A673 (cell line): ENCODE results near the gene PXN. TPM values are rescaled to one million over a fixed set of nuclear protein-coding genes. Genes with fewer than 3 reads are reported as not detected.

Experiments
- BruUV-seq: library from RNA; stranded (reverse); fragments of 400-500 nt; replicated peaks from 2 replicates; lab custom pipeline; 2021; lab: Mats Ljungman, UMichigan
- CTCF ChIA-PET: fragments of 300-600 bp; sonication (Branson Sonifier 250); formaldehyde crosslinking; loops from one replicate; lab custom pipeline; 2022; ENCODE audit warnings: antibody characterized with exemption; lab: Charles Lee
- POLR2A ChIA-PET: fragments of 300-600 bp; sonication (Branson Sonifier 250); formaldehyde crosslinking; loops from one replicate; lab custom pipeline; 2022; ENCODE audit warnings: antibody characterized with exemption; ENCODE audit not compliant: low non-redundant PET; lab: Charles Lee
- DNase-seq: peaks from one replicate; pipeline ENCODE4 v3.0.0-alpha.2; 2015; ENCODE audit warnings: low spot score
- H3K27ac ChIP-seq: fragments of 200-600 bp; sonication (generic); 2 replicates; pipeline ENCODE4 v1.5.1; 2016; ENCODE audit warnings: mixed run types, low read depth, mild to moderate bottlenecking, mixed read lengths, antibody characterized with exemption, low read length; ENCODE audit not compliant: poor library complexity, severe bottlenecking
- H3K27me3 ChIP-seq: fragments of 200-600 bp; sonication (generic); replicated peaks from 2 replicates; pipeline ENCODE4 v1.6.1; 2017; ENCODE audit warnings: mixed run types, low read depth, mild to moderate bottlenecking, mixed read lengths, antibody characterized with exemption, low read length; ENCODE audit not compliant: insufficient read depth, poor library complexity
- H3K36me3 ChIP-seq: fragments of 200-600 bp; sonication (generic); 2 replicates; pipeline ENCODE4 v1.6.1; 2016; ENCODE audit warnings: mixed run types, mild to moderate bottlenecking, mixed read lengths, antibody characterized with exemption, low read length; ENCODE audit not compliant: insufficient read depth, poor library complexity, severe bottlenecking
- H3K4me1 ChIP-seq: fragments of 200-600 bp; sonication (generic); 2 replicates; pipeline ENCODE4 v1.6.1; 2017; ENCODE audit warnings: mixed run types, mild to moderate bottlenecking, mixed read lengths, antibody characterized with exemption, low read length; ENCODE audit not compliant: insufficient read depth, poor library complexity, severe bottlenecking
- H3K4me3 ChIP-seq: fragments of 200-600 bp; sonication (generic); 2 replicates; pipeline ENCODE4 v1.5.1; 2016; ENCODE audit warnings: low read depth, mixed run types, mild to moderate bottlenecking, mixed read lengths, low read length; ENCODE audit not compliant: poor library complexity, severe bottlenecking
- H3K9me3 ChIP-seq: fragments of 200-600 bp; sonication (generic); 2 replicates; pipeline ENCODE4 v1.6.1; 2016; ENCODE audit warnings: mixed run types, low read depth, mild to moderate bottlenecking, mixed read lengths, antibody characterized with exemption, low read length; ENCODE audit not compliant: poor library complexity, severe bottlenecking
- EZH2 ChIP-seq: fragments of 200-600 bp; sonication (generic); IDR thresholded peaks from 2 replicates; pipeline ENCODE4 v1.6.1; 2017; ENCODE audit warnings: borderline replicate concordance, low read depth, mild to moderate bottlenecking, mixed read lengths, antibody characterized with exemption, low read length; ENCODE audit not compliant: poor library complexity, severe bottlenecking
- intact Hi-C: fragments of 100-400 bp; cut with micrococcal nuclease; formaldehyde crosslinking; loops from one replicate; pipeline ENCODE4 v1.10.0; 2022; ENCODE audit not compliant: unreplicated experiment
- total RNA-seq: library from RNA; stranded (reverse); gene quantifications from 2 replicates; pipeline ENCODE4 v1.2.3, GENCODE V29; 2021
- TF ChIP-seq, protein P1 (sequence below): fragments of 300-800, 200-600 bp; sonication (generic); conservative IDR thresholded peaks from 2 replicates; pipeline ENCODE4 v1.5.1; 2017; ENCODE audit warnings: low read depth, mild to moderate bottlenecking, antibody characterized with exemption, low read length, moderate library complexity, mixed read lengths

PXN gene
- total RNA-seq, 1 experiment from 2014 or later = 127 TPM

DNA sequence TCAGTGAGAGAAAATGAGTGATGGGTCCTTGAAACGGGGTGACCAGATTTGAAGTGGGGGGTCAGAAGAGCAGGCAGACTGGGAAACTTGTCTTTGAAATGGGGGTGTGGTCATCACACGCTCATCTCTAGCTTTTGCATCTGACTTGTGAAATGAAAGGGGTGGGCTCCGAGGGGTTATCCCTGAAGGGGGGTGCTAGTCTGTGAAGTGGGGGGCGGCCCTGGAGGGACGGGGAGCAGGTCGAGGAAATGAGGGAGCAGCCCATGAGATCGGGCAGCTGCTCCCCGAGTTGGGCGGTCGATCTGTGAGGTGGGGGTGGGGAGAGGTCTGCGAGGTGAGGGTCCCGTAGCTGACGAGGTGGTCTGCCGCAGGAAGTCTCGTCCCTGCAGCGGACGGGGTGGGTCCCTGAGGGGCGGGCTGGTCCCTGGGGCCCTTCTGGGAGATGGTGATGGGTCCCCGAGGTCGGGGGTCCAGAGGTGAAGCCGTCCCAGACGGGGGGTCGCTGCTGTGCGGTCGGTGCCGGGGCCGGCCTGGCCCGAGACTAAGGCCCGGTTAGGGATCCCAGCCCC lies 542 bp downstream of the PXN start:
- ChIA-PET POLR2A (interaction anchor here (0.9 kb wide), 1 partner anchor 26 kb away, joined by 4 read pairs; the partner anchor contains the start of gene RNU4-2), CTCF (interaction anchor here (0.6 to 8.5 kb wide), 11 partner anchors 8 to 148 kb away, joined by 3 to 141 read pairs (median 5); partner anchors contain the start of genes RAB35 and RNU4-2)
- Histone ChIP-seq H3K27ac (peak overlapping the region; percentile 71), H3K36me3 (no peaks in the 10 kb centered on the region), H3K4me3 (peak overlapping the region; percentile 80), H3K4me1 (peaks cover 28% of the 10 kb centered on the region), H3K9me3 (no peaks in the 10 kb centered on the region), H3K27me3 (no peaks in the 10 kb centered on the region)
- DNase-seq = no peak
- no TSS peak for BruUV-seq
- intact Hi-C loops = loop anchor here (10.0 kb wide), 1 partner anchor 150 kb away; the partner anchor contains the start of gene RAB35
- no peak for TF ChIP-seq EZH2
- TF ChIP-seq, protein P1, sequence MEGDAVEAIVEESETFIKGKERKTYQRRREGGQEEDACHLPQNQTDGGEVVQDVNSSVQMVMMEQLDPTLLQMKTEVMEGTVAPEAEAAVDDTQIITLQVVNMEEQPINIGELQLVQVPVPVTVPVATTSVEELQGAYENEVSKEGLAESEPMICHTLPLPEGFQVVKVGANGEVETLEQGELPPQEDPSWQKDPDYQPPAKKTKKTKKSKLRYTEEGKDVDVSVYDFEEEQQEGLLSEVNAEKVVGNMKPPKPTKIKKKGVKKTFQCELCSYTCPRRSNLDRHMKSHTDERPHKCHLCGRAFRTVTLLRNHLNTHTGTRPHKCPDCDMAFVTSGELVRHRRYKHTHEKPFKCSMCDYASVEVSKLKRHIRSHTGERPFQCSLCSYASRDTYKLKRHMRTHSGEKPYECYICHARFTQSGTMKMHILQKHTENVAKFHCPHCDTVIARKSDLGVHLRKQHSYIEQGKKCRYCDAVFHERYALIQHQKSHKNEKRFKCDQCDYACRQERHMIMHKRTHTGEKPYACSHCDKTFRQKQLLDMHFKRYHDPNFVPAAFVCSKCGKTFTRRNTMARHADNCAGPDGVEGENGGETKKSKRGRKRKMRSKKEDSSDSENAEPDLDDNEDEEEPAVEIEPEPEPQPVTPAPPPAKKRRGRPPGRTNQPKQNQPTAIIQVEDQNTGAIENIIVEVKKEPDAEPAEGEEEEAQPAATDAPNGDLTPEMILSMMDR = no peak

GRCh38 chr12:120264086-120264903 lies 1.2 kb downstream of the PXN start:
- Histone ChIP-seq H3K27ac (no peak overlapping the region), H3K9me3 (no peaks in the 10 kb centered on the region), H3K27me3 (no peaks in the 10 kb centered on the region), H3K4me1 (peaks cover 28% of the 10 kb centered on the region), H3K4me3 (peak overlapping the region; percentile 80), H3K36me3 (no peaks in the 10 kb centered on the region)
- intact Hi-C loops = loop anchor here (10.0 kb wide), 1 partner anchor 149 kb away; the partner anchor contains the start of gene RAB35
- CTCF ChIA-PET = interaction anchor here (0.6 to 8.5 kb wide), 4 partner anchors 29 to 63 kb away, joined by 3 to 141 read pairs (median 4); no protein-coding TSS in a partner anchor
- BruUV-seq = no TSS peak
- TF ChIP-seq, protein P1 = no peak
- DNase-seq = no peak
- POLR2A ChIA-PET = no interaction called here

- intact Hi-C loops = loop anchor here (10.0 kb wide), 1 partner anchor 149 kb away; the partner anchor contains the start of gene RAB35
- Histone ChIP-seq H3K27me3 (no peaks in the 10 kb centered on the region), H3K4me1 (peaks cover 28% of the 10 kb centered on the region), H3K4me3 (peak overlapping the region; percentile 80), H3K36me3 (no peaks in the 10 kb centered on the region), H3K27ac (no peak overlapping the region), H3K9me3 (no peaks in the 10 kb centered on the region)
- ChIA-PET CTCF (interaction anchor here (0.5 to 8.5 kb wide), 4 partner anchors 15 to 621 kb away, joined by 3 to 141 read pairs (median 4); no protein-coding TSS in a partner anchor), POLR2A (no interaction called here)
- BruUV-seq = no TSS peak
- DNase-seq = no peak
- no peak for TF ChIP-seq EZH2
These were observed 1.8 kb downstream of the PXN start for GRCh38 chr12:120263748-120264085.
